OCI-LY3 (cell line): Measurements from ENCODE around the gene SOX5.
"Not testable (repeated sequence)": the region's sequence is repeated elsewhere in the genome, so short reads cannot be mapped to it uniquely, and the experiment has no call there.

Experiments
- CTCF ChIP-seq: fragments of 200-600, 300-600 bp; sonication (generic); IDR thresholded peaks from 2 replicates; pipeline ENCODE4 v1.5.1; 2014; ENCODE audit warnings: antibody characterized with exemption, low read length, low read depth
- EZH2phosphoT487 ChIP-seq: fragments of 200-600 bp; shearing (Covaris generic); IDR thresholded peaks from 2 replicates; pipeline ENCODE4 v1.6.1; 2018; ENCODE audit warnings: antibody characterized with exemption, mixed run types, low read depth

GRCh38 chr12:23515785-23516184, 433.7 kb downstream of the SOX5 start:
- TF ChIP-seq CTCF, EZH2phosphoT487: not testable (repeated sequence)
